Progenitor cell of endocrine pancreas (in vitro differentiated cells): ENCODE data around the gene STK10. TPM values are rescaled to one million over a fixed set of nuclear protein-coding genes. Genes with fewer than 3 reads are reported as not detected.

ENCODE experiments used
- DNase-seq: peaks from one replicate; pipeline ENCODE4 v3.0.0; 2021; ENCODE audit warnings: low spot score; ENCODE audit not compliant: unreplicated experiment
- H3K27ac Mint-ChIP-seq: 2 replicates; pipeline ENCODE4 v1.8.0; 2021; ENCODE audit warnings: mild to moderate bottlenecking, moderate library complexity, mixed read lengths
- H3K27me3 Mint-ChIP-seq: 2 replicates; pipeline ENCODE4 v1.8.0; 2021; ENCODE audit warnings: mixed read lengths
- H3K36me3 Mint-ChIP-seq: 2 replicates; pipeline ENCODE4 v1.8.0; 2022; ENCODE audit warnings: mixed read lengths; ENCODE audit not compliant: insufficient read depth
- H3K4me1 Mint-ChIP-seq: 2 replicates; pipeline ENCODE4 v1.8.0; 2021; ENCODE audit warnings: low read depth, mixed read lengths
- H3K4me3 Mint-ChIP-seq: 2 replicates; pipeline ENCODE4 v1.8.0; 2021; ENCODE audit warnings: low read depth, mild to moderate bottlenecking, moderate library complexity, mixed read lengths
- H3K9me3 Mint-ChIP-seq: 2 replicates; pipeline ENCODE4 v1.8.0; 2021; ENCODE audit warnings: low read depth, mixed read lengths
- total RNA-seq: library from RNA; stranded (reverse); gene quantifications from 2 replicates; pipeline ENCODE4 v1.2.1, GENCODE V29; 2021
- TF ChIP-seq, protein P1 (sequence below): fragments of 200-600 bp; sonication (generic); IDR thresholded peaks from one replicate; pipeline ENCODE4 v1.5.0; 2021; ENCODE audit warnings: antibody characterized with exemption, mild to moderate bottlenecking; ENCODE audit not compliant: unreplicated experiment

The STK10 gene
- total RNA-seq, 1 donor from 2014 or later: 18.1 TPM

DNA sequence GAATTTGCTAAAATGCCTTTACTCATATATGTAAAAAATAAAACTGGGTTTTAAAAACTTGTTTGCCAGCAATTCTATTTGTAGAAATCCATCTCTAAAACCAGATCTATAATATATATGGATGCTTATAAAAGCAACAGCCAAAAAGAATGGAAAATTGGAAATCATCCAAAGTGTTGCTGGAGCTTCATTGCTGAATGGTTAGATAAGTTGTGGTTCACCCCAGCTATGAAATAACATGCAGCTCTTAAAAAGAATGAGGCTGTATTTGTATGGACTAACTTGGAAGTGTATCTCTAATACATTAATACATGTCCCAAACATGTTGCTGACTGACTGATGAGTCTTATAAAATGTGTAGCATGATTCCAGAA lies 76.2 kb downstream of the STK10 start:
- Mint-ChIP-seq H3K9me3 (no peaks in the 10 kb centered on the region), H3K4me3 (no peak overlapping the region), H3K4me1 (peaks cover 1% of the 10 kb centered on the region), H3K27me3 (no peaks in the 10 kb centered on the region), H3K36me3 (peaks cover 1% of the 10 kb centered on the region), H3K27ac (no peak overlapping the region)
- TF ChIP-seq, protein P1, sequence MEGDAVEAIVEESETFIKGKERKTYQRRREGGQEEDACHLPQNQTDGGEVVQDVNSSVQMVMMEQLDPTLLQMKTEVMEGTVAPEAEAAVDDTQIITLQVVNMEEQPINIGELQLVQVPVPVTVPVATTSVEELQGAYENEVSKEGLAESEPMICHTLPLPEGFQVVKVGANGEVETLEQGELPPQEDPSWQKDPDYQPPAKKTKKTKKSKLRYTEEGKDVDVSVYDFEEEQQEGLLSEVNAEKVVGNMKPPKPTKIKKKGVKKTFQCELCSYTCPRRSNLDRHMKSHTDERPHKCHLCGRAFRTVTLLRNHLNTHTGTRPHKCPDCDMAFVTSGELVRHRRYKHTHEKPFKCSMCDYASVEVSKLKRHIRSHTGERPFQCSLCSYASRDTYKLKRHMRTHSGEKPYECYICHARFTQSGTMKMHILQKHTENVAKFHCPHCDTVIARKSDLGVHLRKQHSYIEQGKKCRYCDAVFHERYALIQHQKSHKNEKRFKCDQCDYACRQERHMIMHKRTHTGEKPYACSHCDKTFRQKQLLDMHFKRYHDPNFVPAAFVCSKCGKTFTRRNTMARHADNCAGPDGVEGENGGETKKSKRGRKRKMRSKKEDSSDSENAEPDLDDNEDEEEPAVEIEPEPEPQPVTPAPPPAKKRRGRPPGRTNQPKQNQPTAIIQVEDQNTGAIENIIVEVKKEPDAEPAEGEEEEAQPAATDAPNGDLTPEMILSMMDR: no peak
- no peak for DNase-seq

DNA sequence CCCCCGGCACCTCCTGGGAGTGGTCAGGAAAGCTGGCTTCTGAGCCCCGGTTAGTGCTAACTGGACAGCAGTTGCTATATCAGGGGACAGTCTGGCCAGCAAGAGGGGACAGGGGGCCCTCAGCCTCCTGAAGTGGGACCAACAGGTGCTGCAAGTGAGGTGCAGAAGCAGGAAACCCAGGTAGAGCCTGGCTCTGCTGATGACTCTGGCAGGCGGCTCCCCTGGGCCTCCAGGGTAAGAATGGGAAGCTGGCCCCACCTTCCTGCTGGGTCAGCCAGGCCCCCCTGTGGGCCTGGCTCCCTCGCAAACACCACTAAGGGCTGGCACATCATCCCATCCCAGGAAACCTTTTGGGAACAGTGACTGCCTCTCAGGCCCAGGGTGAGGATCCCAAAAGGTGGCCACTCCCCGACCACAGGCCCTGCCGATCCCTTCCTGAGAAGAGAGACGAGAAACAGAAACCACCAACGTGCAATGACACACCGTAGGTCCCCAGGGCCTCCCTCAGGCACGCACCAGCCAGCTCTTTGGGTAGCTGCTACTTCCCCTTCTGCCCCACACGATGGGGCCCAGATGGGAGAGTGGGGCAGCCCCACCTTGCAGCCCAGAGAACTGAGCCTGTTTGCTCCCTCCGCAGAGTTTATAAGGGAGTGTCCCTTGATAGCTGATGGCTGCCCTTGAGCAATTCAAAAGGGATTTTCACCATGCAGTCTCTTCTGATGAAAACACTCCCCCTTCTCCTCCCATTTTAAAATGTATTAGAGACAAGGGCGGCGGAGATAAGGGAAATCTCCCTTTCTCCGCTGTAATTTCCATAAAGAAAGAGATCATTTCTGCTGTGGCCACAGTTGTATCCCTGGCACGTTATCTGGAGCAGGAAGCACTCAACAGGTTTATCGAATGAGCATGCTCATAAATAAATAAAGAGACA lies 76.8 kb downstream of the STK10 start:
- no peak for DNase-seq
- Mint-ChIP-seq H3K36me3 (peaks cover 1% of the 10 kb centered on the region), H3K27ac (no peak overlapping the region), H3K4me1 (peaks cover 1% of the 10 kb centered on the region), H3K27me3 (no peaks in the 10 kb centered on the region), H3K4me3 (no peak overlapping the region), H3K9me3 (no peaks in the 10 kb centered on the region)
- TF ChIP-seq, protein P1: no peak

GRCh38 chr5:172110260-172110815 lies 77.7 kb downstream of the STK10 start:
- H3K27ac Mint-ChIP-seq: peak overlapping the region; percentile 56
- peaks cover 1% of the 10 kb centered on the region for H3K36me3 Mint-ChIP-seq
- peaks cover 1% of the 10 kb centered on the region for H3K4me1 Mint-ChIP-seq
- H3K9me3 Mint-ChIP-seq: no peaks in the 10 kb centered on the region
- TF ChIP-seq, protein P1: no peak
- DNase-seq: no peak
- H3K27me3 Mint-ChIP-seq: no peaks in the 10 kb centered on the region
- H3K4me3 Mint-ChIP-seq: no peak overlapping the region

DNA sequence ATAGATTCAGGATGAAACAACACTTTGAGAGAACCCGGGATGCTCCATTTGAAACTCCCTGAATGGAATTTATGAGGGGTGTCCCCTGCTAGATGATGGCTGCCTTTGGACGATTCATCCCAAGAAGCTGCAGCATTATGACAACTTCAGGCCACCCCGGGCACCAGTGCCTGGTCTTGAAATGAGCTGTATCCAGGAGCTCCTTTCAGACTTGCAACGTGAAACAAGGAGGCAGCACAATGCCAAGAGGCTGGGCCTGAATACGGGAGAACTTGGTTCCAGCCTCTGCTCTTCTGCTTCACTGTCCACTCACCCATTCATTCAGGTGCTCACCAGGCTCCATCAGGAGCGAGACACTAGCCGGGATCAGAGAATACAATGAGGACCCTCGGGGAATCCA lies 78.3 kb downstream of the STK10 start:
- Mint-ChIP-seq H3K4me3 (no peak overlapping the region), H3K36me3 (peaks cover 1% of the 10 kb centered on the region), H3K27me3 (no peaks in the 10 kb centered on the region), H3K9me3 (no peaks in the 10 kb centered on the region), H3K4me1 (peaks cover 1% of the 10 kb centered on the region), H3K27ac (no peak overlapping the region)
- TF ChIP-seq, protein P1: no peak
- no peak for DNase-seq

GRCh38 chr5:172107571-172107970 lies 80.5 kb downstream of the STK10 start:
- Mint-ChIP-seq H3K27me3 (no peaks in the 10 kb centered on the region), H3K27ac (no peak overlapping the region), H3K4me1 (peaks cover 1% of the 10 kb centered on the region), H3K36me3 (no peaks in the 10 kb centered on the region), H3K9me3 (no peaks in the 10 kb centered on the region), H3K4me3 (no peak overlapping the region)
- TF ChIP-seq, protein P1: no peak
- no peak for DNase-seq
